Measurements from ENCODE around the gene KRT39. TPM values are rescaled to one million over a fixed set of nuclear protein-coding genes. Genes with fewer than 3 reads are reported as not detected.

KRT39 gene
- total and polyA plus RNA-seq, 2 of the 13 experiments (the other 11 are each of a cell fraction or from before 2014, with no cell fraction given), result 0.07 to 1.2 TPM

DNA sequence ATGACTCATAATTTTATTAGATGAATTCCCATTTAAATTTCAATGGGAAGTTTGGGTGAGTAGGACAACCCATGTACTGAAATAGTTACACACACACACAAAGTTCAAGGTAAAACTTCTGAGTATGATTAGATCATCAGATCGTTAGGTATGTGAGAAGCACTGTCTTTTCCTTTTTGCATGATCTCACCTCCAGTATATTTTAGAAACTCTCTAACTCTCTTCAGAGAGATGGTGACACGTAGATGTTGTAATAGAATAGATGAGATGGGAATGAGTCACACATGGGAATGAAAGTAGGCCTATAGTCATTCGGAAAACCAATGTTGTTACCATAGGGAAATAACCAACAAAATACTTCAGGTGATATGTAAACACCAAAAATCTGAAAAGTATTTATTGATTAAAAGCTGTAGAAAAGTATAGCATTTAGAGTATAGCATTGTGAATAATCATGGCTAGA, 51.5 kb downstream of the KRT39 start (continued):
- TF ChIP-seq, protein P1, sequence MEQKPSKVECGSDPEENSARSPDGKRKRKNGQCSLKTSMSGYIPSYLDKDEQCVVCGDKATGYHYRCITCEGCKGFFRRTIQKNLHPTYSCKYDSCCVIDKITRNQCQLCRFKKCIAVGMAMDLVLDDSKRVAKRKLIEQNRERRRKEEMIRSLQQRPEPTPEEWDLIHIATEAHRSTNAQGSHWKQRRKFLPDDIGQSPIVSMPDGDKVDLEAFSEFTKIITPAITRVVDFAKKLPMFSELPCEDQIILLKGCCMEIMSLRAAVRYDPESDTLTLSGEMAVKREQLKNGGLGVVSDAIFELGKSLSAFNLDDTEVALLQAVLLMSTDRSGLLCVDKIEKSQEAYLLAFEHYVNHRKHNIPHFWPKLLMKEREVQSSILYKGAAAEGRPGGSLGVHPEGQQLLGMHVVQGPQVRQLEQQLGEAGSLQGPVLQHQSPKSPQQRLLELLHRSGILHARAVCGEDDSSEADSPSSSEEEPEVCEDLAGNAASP (CRISPR knock-in tag; IDR thresholded peaks at IDR 0.05; ENCODE audit: borderline replicate concordance), result peak; percentile 52; the same call in 1 of the 2 replicates
- no peak for TF ChIP-seq ZNF816 (CRISPR knock-in tag; IDR thresholded peaks at IDR 0.05; ENCODE audit: borderline replicate concordance)
- no peak for TF ChIP-seq ZNF546 (CRISPR knock-in tag; conservative IDR thresholded peaks at IDR 0.05)
- peak; percentile 84 for TF ChIP-seq MED1 (CRISPR knock-in tag; IDR thresholded peaks at IDR 0.05)
- TF ChIP-seq, protein P2, sequence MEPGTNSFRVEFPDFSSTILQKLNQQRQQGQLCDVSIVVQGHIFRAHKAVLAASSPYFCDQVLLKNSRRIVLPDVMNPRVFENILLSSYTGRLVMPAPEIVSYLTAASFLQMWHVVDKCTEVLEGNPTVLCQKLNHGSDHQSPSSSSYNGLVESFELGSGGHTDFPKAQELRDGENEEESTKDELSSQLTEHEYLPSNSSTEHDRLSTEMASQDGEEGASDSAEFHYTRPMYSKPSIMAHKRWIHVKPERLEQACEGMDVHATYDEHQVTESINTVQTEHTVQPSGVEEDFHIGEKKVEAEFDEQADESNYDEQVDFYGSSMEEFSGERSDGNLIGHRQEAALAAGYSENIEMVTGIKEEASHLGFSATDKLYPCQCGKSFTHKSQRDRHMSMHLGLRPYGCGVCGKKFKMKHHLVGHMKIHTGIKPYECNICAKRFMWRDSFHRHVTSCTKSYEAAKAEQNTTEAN (CRISPR knock-in tag; conservative IDR thresholded peaks at IDR 0.05), result no peak
- no peak for TF ChIP-seq KLF13 (CRISPR knock-in tag; IDR thresholded peaks at IDR 0.05)
- TF ChIP-seq HNRNPK (IDR thresholded peaks at IDR 0.05; ENCODE audit: low read depth, low read length, poor library complexity, severe bottlenecking), result no peak
- no peak for TF ChIP-seq GFI1 (CRISPR knock-in tag; IDR thresholded peaks at IDR 0.05; ENCODE audit: borderline replicate concordance)
- TF ChIP-seq ZNF652 (CRISPR knock-in tag; IDR thresholded peaks at IDR 0.05; ENCODE audit: borderline replicate concordance, low read depth), result peak; percentile 82; the same call in 1 of the 2 replicates
- peak; percentile 69; the same call in 1 of the 2 replicates for TF ChIP-seq CEBPG (CRISPR knock-in tag; IDR thresholded peaks at IDR 0.05)
- TF ChIP-seq ZNF674 (CRISPR knock-in tag; IDR thresholded peaks at IDR 0.05; ENCODE audit: low read depth), result no peak
- no peak for TF ChIP-seq ZNF605 (CRISPR knock-in tag; IDR thresholded peaks at IDR 0.05)
- TF ChIP-seq TOPORS (CRISPR knock-in tag; IDR thresholded peaks at IDR 0.05), result no peak
- no peak for TF ChIP-seq ZNF138 (CRISPR knock-in tag; IDR thresholded peaks at IDR 0.05; ENCODE audit: low read depth)
- TF ChIP-seq ZSCAN12 (CRISPR knock-in tag; IDR thresholded peaks at IDR 0.05), result no peak
- peak; percentile 87 for TF ChIP-seq HMG20A (CRISPR knock-in tag; IDR thresholded peaks at IDR 0.05; ENCODE audit: borderline replicate concordance)
- TF ChIP-seq, protein P3, sequence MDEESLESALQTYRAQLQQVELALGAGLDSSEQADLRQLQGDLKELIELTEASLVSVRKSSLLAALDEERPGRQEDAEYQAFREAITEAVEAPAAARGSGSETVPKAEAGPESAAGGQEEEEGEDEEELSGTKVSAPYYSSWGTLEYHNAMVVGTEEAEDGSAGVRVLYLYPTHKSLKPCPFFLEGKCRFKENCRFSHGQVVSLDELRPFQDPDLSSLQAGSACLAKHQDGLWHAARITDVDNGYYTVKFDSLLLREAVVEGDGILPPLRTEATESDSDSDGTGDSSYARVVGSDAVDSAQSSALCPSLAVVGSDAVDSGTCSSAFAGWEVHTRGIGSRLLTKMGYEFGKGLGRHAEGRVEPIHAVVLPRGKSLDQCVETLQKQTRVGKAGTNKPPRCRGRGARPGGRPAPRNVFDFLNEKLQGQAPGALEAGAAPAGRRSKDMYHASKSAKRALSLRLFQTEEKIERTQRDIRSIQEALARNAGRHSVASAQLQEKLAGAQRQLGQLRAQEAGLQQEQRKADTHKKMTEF (CRISPR knock-in tag; IDR thresholded peaks at IDR 0.05), result peak; percentile 75
- no peak for TF ChIP-seq ZNF484 (CRISPR knock-in tag; IDR thresholded peaks at IDR 0.05; ENCODE audit: borderline replicate concordance, low read depth)
- TF ChIP-seq RFXANK (CRISPR knock-in tag; IDR thresholded peaks at IDR 0.05), result no peak
- TF ChIP-seq, protein P4, sequence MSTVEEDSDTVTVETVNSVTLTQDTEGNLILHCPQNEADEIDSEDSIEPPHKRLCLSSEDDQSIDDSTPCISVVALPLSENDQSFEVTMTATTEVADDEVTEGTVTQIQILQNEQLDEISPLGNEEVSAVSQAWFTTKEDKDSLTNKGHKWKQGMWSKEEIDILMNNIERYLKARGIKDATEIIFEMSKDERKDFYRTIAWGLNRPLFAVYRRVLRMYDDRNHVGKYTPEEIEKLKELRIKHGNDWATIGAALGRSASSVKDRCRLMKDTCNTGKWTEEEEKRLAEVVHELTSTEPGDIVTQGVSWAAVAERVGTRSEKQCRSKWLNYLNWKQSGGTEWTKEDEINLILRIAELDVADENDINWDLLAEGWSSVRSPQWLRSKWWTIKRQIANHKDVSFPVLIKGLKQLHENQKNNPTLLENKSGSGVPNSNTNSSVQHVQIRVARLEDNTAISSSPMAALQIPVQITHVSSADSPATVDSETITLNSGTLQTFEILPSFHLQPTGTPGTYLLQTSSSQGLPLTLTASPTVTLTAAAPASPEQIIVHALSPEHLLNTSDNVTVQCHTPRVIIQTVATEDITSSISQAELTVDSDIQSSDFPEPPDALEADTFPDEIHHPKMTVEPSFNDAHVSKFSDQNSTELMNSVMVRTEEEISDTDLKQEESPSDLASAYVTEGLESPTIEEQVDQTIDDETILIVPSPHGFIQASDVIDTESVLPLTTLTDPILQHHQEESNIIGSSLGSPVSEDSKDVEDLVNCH (CRISPR knock-in tag; IDR thresholded peaks at IDR 0.05), result no peak
- no peak for TF ChIP-seq SALL2 (CRISPR knock-in tag; IDR thresholded peaks at IDR 0.05)
- TF ChIP-seq ZNF225 (CRISPR knock-in tag; IDR thresholded peaks at IDR 0.05), result no peak
- TF ChIP-seq, protein P5, sequence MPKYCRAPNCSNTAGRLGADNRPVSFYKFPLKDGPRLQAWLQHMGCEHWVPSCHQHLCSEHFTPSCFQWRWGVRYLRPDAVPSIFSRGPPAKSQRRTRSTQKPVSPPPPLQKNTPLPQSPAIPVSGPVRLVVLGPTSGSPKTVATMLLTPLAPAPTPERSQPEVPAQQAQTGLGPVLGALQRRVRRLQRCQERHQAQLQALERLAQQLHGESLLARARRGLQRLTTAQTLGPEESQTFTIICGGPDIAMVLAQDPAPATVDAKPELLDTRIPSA (CRISPR knock-in tag; IDR thresholded peaks at IDR 0.05; ENCODE audit: borderline replicate concordance), result no peak
- no peak for TF ChIP-seq ZFY (CRISPR knock-in tag; IDR thresholded peaks at IDR 0.05)
- no peak for TF ChIP-seq JUNB (CRISPR knock-in tag; IDR thresholded peaks at IDR 0.05; ENCODE audit: borderline replicate concordance)
- no peak for TF ChIP-seq HOXA3 (CRISPR knock-in tag; IDR thresholded peaks at IDR 0.05)

All from HepG2 (cell line).